ENCODE results near the gene RGSL1. TPM values are rescaled to one million over a fixed set of nuclear protein-coding genes. Genes with fewer than 3 reads are reported as not detected.

The RGSL1 gene
- total and polyA plus RNA-seq, 8 donors = not detected

- intact Hi-C loops (cut with DNase I) = loop anchor here in 1 of 3 donors (10.0 kb wide), 1 partner anchor 503 kb away; no protein-coding TSS in a partner anchor
- Histone ChIP-seq H3K4me1 (peaks cover 0 to 7% (median 5%) of the 10 kb centered on the region in 3 donors), H3K4me3 (peak overlapping the region in 3 of 4 donors; percentile 48 to 59 (median 55)), H3K27ac (peak overlapping the region in 2 of 4 donors; percentile 75 to 92), H3K27me3 (no peaks in the 10 kb centered on the region), H3K36me3 (peaks cover 0 to 4% (median 0%) of the 10 kb centered on the region in 3 donors), H3K9me3 (no peaks in the 10 kb centered on the region)
- DNase-seq (no peak), ATAC-seq (peak; percentile 26 to 62 (median 42)), FAIRE-seq (no peak)
- WGBS, 2 donors = 31 to 34% methylated on average over 4 of the region's 4 CpGs
- no peak for TF ChIP-seq CTCF (IDR thresholded peaks at IDR 0.05)
These were observed 137.9 kb downstream of the RGSL1 start for GRCh38 chr1:182587666-182588499.

GRCh38 chr1:182588500-182589396, 138.8 kb downstream of the RGSL1 start, which contains the start of gene RNASEL:
RNASEL (minus strand) TSS chr1:182589256; CDS start chr1:182586806, 2,450 bp downstream.
- no peak for FAIRE-seq
- no peak for TF ChIP-seq CTCF (IDR thresholded peaks at IDR 0.05)
- DNase-seq = peak; percentile 70 to 87 (median 76)
- Histone ChIP-seq H3K9me3 (no peaks in the 10 kb centered on the region), H3K36me3 (no peaks in the 10 kb centered on the region), H3K4me3 (peak within 1 kb of the TSS; percentile 33 to 59 (median 52)), H3K27me3 (no peaks in the 10 kb centered on the region), H3K27ac (peak within 1 kb of the TSS; percentile 75 to 92 (median 83)), H3K4me1 (peaks cover 0 to 7% (median 5%) of the 10 kb centered on the region in 3 donors)
- ATAC-seq = peak; percentile 94 to 98 (median 96)
- intact Hi-C loops (cut with DNase I) = loop anchor here in 1 of 3 donors (10.0 kb wide), 1 partner anchor 504 kb away; no protein-coding TSS in a partner anchor
- WGBS, 2 donors = 2 to 3% methylated on average over 20 of the region's 20 CpGs

GRCh38 chr1:182589520-182589919, 139.6 kb downstream of the RGSL1 start:
- Histone ChIP-seq H3K4me3 (peak overlapping the region in 2 of 4 donors; percentile 48 to 59), H3K9me3 (no peaks in the 10 kb centered on the region), H3K36me3 (no peaks in the 10 kb centered on the region), H3K27me3 (no peaks in the 10 kb centered on the region), H3K27ac (peak overlapping the region in 1 of 4 donors; percentile 89), H3K4me1 (peaks cover 0 to 7% (median 5%) of the 10 kb centered on the region in 3 donors)
- no peak for TF ChIP-seq CTCF (IDR thresholded peaks at IDR 0.05)
- intact Hi-C loops (cut with DNase I) = loop anchor here in 1 of 3 donors (10.0 kb wide), 1 partner anchor 505 kb away; no protein-coding TSS in a partner anchor
- WGBS, 2 donors = 79 to 84% methylated on average over 3 of the region's 3 CpGs
- no peak for ATAC-seq
- FAIRE-seq = no peak
- DNase-seq = no peak

GRCh38 chr1:182589931-182590330, 140.0 kb downstream of the RGSL1 start:
- FAIRE-seq = no peak
- ATAC-seq = no peak
- Histone ChIP-seq H3K27ac (no peak overlapping the region), H3K36me3 (no peaks in the 10 kb centered on the region), H3K27me3 (no peaks in the 10 kb centered on the region), H3K4me3 (no peak overlapping the region), H3K4me1 (peaks cover 0 to 7% (median 5%) of the 10 kb centered on the region in 3 donors), H3K9me3 (no peaks in the 10 kb centered on the region)
- 78 to 82% methylated on average over 5 of the region's 5 CpGs for WGBS, 2 donors
- intact Hi-C loops (cut with DNase I) = loop anchor here in 2 of 3 donors (10.0 kb wide), 2 partner anchors 205 to 505 kb away; no protein-coding TSS in a partner anchor
- no peak for DNase-seq
- TF ChIP-seq CTCF (IDR thresholded peaks at IDR 0.05) = no peak
